GM21576 (cell line): Measurements from ENCODE around the gene AMN.

Experiments used
- ATAC-seq: cut with Tn5 transposase; IDR thresholded peaks from one replicate; pipeline ENCODE4 v1.9.1; 2021; ENCODE audit warnings: mild to moderate bottlenecking, moderate library complexity; ENCODE audit not compliant: unreplicated experiment

AMN gene

GRCh38 chr14:102927346-102927877 is 4.9 kb downstream of the AMN start:
- ATAC-seq = no peak

- no peak for ATAC-seq
Observed at GRCh38 chr14:102927878-102928411, 5.5 kb downstream of the AMN start.

- ATAC-seq = no peak
Observed at GRCh38 chr14:102928412-102929240, 6.2 kb downstream of the AMN start.

GRCh38 chr14:102929241-102930137 is 7.0 kb downstream of the AMN start:
- no peak for ATAC-seq

GRCh38 chr14:102930138-102930752 is 7.8 kb downstream of the AMN start:
- ATAC-seq = no peak

- no peak for ATAC-seq
Observed at GRCh38 chr14:102930753-102931579, 8.5 kb downstream of the AMN start.

- no peak for ATAC-seq
Observed at GRCh38 chr14:102931580-102932285, 9.3 kb downstream of the AMN start.

- no peak for ATAC-seq
Observed at GRCh38 chr14:102932484-102933248, 10.2 kb downstream of the AMN start.

- no peak for ATAC-seq
Observed at GRCh38 chr14:102933618-102934231, 11.3 kb downstream of the AMN start.

GRCh38 chr14:102935756-102936155 is 13.3 kb downstream of the AMN start:
- no peak for ATAC-seq

- ATAC-seq = no peak
Observed at GRCh38 chr14:102937331-102938175, 15.1 kb downstream of the AMN start.

GRCh38 chr14:102938191-102938590 is 15.7 kb downstream of the AMN start:
- no peak for ATAC-seq

GRCh38 chr14:102939329-102939728 is 16.9 kb downstream of the AMN start:
- ATAC-seq = no peak

- ATAC-seq = no peak
Observed at GRCh38 chr14:102939820-102940561, 17.5 kb downstream of the AMN start.

- no peak for ATAC-seq
Observed at GRCh38 chr14:102940729-102941362, 18.4 kb downstream of the AMN start.

GRCh38 chr14:102941419-102942011 is 19.1 kb downstream of the AMN start:
- ATAC-seq = no peak
